ENCODE data around the gene FBXW10.
"Not testable (repeated sequence)": the region's sequence is repeated elsewhere in the genome, so short reads cannot be mapped to it uniquely, and the experiment has no call there.

GRCh38 chr17:18746551-18746950 lies 2.7 kb downstream of the FBXW10 start:
- not testable (repeated sequence) for TF ChIP-seq CTCF (conservative IDR thresholded peaks at IDR 0.05; ENCODE audit: low read depth, low read length); EZH2 (IDR thresholded peaks at IDR 0.05; ENCODE audit: borderline replicate concordance, low read depth, low read length, poor library complexity, severe bottlenecking)

All from A673 (cell line).